Astrocyte (in vitro differentiated cells and primary cell): ENCODE results near the gene UBAC2. TPM values are rescaled to one million over a fixed set of nuclear protein-coding genes. Genes with fewer than 3 reads are reported as not detected.

Experiments used
- DNase-seq: peaks from one replicate; pipeline ENCODE4 v3.0.0-alpha.2; 2010; ENCODE audit warnings: low read depth
- FAIRE-seq: peaks from 2 replicates; lab custom pipeline; 2011; peaks lifted over from hg19 to GRCh38; lab: Jason Lieb, UNC
- H2AFZ ChIP-seq: 2 replicates; pipeline ENCODE4 v1.6.0; 2012; ENCODE audit warnings: low read depth, low read length, inconsistent platforms
- H3K27ac ChIP-seq: 2 replicates; pipeline ENCODE4 v1.5.1; 2011; ENCODE audit warnings: low read depth, low read length, inconsistent platforms
- H3K27me3 ChIP-seq: 2 replicates; pipeline ENCODE4 v1.6.0; 2011; ENCODE audit warnings: low read length, inconsistent platforms; ENCODE audit not compliant: insufficient read depth
- H3K36me3 ChIP-seq: 2 replicates; pipeline ENCODE4 v1.5.1; 2011; ENCODE audit warnings: low read length, inconsistent platforms; ENCODE audit not compliant: insufficient read depth
- H3K4me1 ChIP-seq: 2 replicates; pipeline ENCODE4 v1.5.1; 2011; ENCODE audit warnings: low read length, inconsistent platforms; ENCODE audit not compliant: insufficient read depth
- H3K4me2 ChIP-seq: 2 replicates; pipeline ENCODE4 v1.6.0; 2012; ENCODE audit warnings: low read length, inconsistent platforms
- H3K4me3 ChIP-seq: 2 replicates; pipeline ENCODE4 v1.5.1; 2011; ENCODE audit warnings: low read depth, mild to moderate bottlenecking, low read length, inconsistent platforms; ENCODE audit not compliant: insufficient read depth
- H3K79me2 ChIP-seq: 2 replicates; pipeline ENCODE4 v1.6.0; 2012; ENCODE audit warnings: mild to moderate bottlenecking, low read length, inconsistent platforms; ENCODE audit not compliant: insufficient read depth
- H3K9ac ChIP-seq: 2 replicates; pipeline ENCODE4 v1.6.0; 2012; ENCODE audit warnings: mild to moderate bottlenecking, low read length, inconsistent platforms
- H3K9me3 ChIP-seq: 2 replicates; pipeline ENCODE4 v1.5.1; 2012; ENCODE audit warnings: low read depth, mild to moderate bottlenecking, low read length, inconsistent platforms; ENCODE audit not compliant: insufficient read depth
- H4K20me1 ChIP-seq: 2 replicates; pipeline ENCODE4 v1.6.0; 2012; ENCODE audit warnings: low read length, inconsistent platforms; ENCODE audit not compliant: insufficient read depth
- H3K27ac Mint-ChIP-seq: one replicate; pipeline ENCODE4 v1.8.0; 2021; ENCODE audit warnings: mild to moderate bottlenecking, mixed read lengths; ENCODE audit not compliant: unreplicated experiment
- H3K27me3 Mint-ChIP-seq: one replicate; pipeline ENCODE4 v1.8.0; 2021; ENCODE audit warnings: low read depth, mixed read lengths; ENCODE audit not compliant: unreplicated experiment
- H3K36me3 Mint-ChIP-seq: one replicate; pipeline ENCODE4 v1.8.0; 2021; ENCODE audit warnings: low read depth, mixed read lengths; ENCODE audit not compliant: unreplicated experiment
- H3K4me1 Mint-ChIP-seq: one replicate; pipeline ENCODE4 v1.8.0; 2021; ENCODE audit warnings: low read depth, mixed read lengths; ENCODE audit not compliant: unreplicated experiment
- H3K4me3 Mint-ChIP-seq: one replicate; pipeline ENCODE4 v1.8.0; 2021; ENCODE audit warnings: mild to moderate bottlenecking, moderate library complexity, mixed read lengths; ENCODE audit not compliant: unreplicated experiment
- H3K9me3 Mint-ChIP-seq: one replicate; pipeline ENCODE4 v1.8.0; 2021; ENCODE audit warnings: mild to moderate bottlenecking, mixed read lengths; ENCODE audit not compliant: unreplicated experiment
- EZH2 ChIP-seq: IDR thresholded peaks from 2 replicates; pipeline ENCODE4 v1.6.1; 2012; ENCODE audit warnings: mild to moderate bottlenecking, low read length, inconsistent platforms; ENCODE audit not compliant: insufficient read depth
- total RNA-seq: library from RNA; stranded (reverse); gene quantifications from 2 replicates; pipeline ENCODE4 v1.2.1, GENCODE V29; 2021
- TF ChIP-seq, protein P1 (sequence below): IDR thresholded peaks from 2 replicates; pipeline ENCODE4 v1.5.1; 2011; ENCODE audit warnings: low read depth, mild to moderate bottlenecking, inconsistent platforms, low read length, moderate library complexity; ENCODE audit not compliant: insufficient read depth

Gene UBAC2
- total RNA-seq, 1 donor from 2014 or later: 61.0 TPM

DNA sequence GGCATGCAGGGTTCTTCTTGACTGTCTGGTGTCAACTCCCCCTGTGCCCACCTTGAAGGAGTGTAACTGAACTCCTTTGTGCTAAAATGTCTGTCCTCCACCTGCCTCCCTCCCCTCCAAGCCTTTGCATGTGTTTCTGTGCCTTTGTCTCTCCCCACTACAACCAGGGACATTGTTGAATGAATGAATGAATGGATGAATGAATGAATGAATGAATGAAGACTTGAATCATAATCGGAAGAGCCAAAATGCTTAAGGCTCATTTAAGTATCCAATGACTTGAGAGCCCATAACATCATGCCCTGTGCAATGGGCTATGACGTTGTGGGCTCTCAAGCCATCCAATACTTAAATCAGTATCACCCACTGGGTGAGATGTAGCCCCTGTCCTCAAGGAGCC lies 115.6 kb downstream of the UBAC2 start:
- H3K27me3 ChIP-seq: no peaks in the 10 kb centered on the region
- H3K4me2 ChIP-seq: no peak overlapping the region
- no peak overlapping the region for H3K27ac ChIP-seq
- no peaks in the 10 kb centered on the region for H3K9me3 Mint-ChIP-seq
- no peak overlapping the region for H3K9ac ChIP-seq
- no peak for DNase-seq
- no peak overlapping the region for H3K27ac Mint-ChIP-seq
- no peaks in the 10 kb centered on the region for H3K27me3 Mint-ChIP-seq
- no peak for FAIRE-seq
- no peak overlapping the region for H2AFZ ChIP-seq
- H4K20me1 ChIP-seq: peaks cover 1% of the 10 kb centered on the region
- peaks cover 5% of the 10 kb centered on the region for H3K79me2 ChIP-seq
- no peak for TF ChIP-seq EZH2
- TF ChIP-seq, protein P1, sequence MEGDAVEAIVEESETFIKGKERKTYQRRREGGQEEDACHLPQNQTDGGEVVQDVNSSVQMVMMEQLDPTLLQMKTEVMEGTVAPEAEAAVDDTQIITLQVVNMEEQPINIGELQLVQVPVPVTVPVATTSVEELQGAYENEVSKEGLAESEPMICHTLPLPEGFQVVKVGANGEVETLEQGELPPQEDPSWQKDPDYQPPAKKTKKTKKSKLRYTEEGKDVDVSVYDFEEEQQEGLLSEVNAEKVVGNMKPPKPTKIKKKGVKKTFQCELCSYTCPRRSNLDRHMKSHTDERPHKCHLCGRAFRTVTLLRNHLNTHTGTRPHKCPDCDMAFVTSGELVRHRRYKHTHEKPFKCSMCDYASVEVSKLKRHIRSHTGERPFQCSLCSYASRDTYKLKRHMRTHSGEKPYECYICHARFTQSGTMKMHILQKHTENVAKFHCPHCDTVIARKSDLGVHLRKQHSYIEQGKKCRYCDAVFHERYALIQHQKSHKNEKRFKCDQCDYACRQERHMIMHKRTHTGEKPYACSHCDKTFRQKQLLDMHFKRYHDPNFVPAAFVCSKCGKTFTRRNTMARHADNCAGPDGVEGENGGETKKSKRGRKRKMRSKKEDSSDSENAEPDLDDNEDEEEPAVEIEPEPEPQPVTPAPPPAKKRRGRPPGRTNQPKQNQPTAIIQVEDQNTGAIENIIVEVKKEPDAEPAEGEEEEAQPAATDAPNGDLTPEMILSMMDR: no peak
- H3K4me1 Mint-ChIP-seq: peaks cover 25% of the 10 kb centered on the region
- H3K9me3 ChIP-seq: no peaks in the 10 kb centered on the region
- peaks cover 35% of the 10 kb centered on the region for H3K4me1 ChIP-seq
- H3K4me3 ChIP-seq: no peak overlapping the region
- H3K36me3 ChIP-seq: no peaks in the 10 kb centered on the region
- H3K36me3 Mint-ChIP-seq: peaks cover 18% of the 10 kb centered on the region
- H3K4me3 Mint-ChIP-seq: no peak overlapping the region

DNA sequence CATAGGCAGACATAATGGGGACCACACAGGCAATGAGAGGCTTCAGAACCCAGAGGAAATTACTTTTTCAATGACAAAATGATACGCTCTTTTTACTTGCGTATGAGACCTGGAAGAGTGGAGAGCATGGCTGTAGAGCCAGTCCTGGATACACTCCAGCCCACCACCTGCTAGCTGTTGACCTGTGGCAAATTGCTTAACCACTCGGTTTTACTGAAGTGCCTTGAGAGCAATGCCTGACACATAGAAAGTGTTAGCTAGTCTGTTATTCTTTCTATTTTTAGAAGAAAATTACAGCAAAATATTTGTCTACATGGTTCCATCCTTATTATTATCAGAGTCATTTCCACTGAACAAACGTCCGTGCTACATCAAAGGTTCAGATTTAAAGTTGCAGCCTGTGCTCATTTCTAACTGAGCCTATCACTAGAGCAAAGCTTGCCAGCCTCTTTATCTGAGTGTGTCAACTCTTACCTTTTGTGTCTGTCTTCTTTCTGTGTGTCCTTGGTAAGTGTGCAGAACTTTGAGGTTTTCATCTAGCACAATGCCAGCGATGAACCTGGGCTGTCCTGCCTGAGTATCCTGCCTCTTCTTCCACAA lies 116.1 kb downstream of the UBAC2 start:
- Mint-ChIP-seq H3K4me1 (peaks cover 27% of the 10 kb centered on the region), H3K9me3 (no peaks in the 10 kb centered on the region), H3K27me3 (no peaks in the 10 kb centered on the region), H3K36me3 (peaks cover 18% of the 10 kb centered on the region), H3K4me3 (no peak overlapping the region), H3K27ac (peak overlapping the region; percentile 36)
- Histone ChIP-seq H4K20me1 (no peaks in the 10 kb centered on the region), H3K4me2 (no peak overlapping the region), H3K27me3 (no peaks in the 10 kb centered on the region), H3K9me3 (no peaks in the 10 kb centered on the region), H3K27ac (no peak overlapping the region), H3K4me1 (peaks cover 35% of the 10 kb centered on the region), H3K9ac (no peak overlapping the region), H3K4me3 (no peak overlapping the region), H2AFZ (no peak overlapping the region), H3K79me2 (peaks cover 4% of the 10 kb centered on the region), H3K36me3 (no peaks in the 10 kb centered on the region)
- DNase-seq: peak; percentile 65
- TF ChIP-seq, protein P1: no peak
- TF ChIP-seq EZH2: no peak
- no peak for FAIRE-seq
